Transverse colon (tissue), 3 donors: Measurements from ENCODE around the gene FAM118B.

ENCODE experiments used
- POLR2A ChIP-seq: fragments of 450-650 bp; IDR thresholded peaks from one replicate; pipeline ENCODE4 v1.6.1; 2016; ENCODE audit warnings: antibody characterized with exemption, mild to moderate bottlenecking, moderate library complexity
- TF ChIP-seq, protein P1 (sequence below), 5 experiments: fragments of 200-600 bp in 3 of 5; fragments of 450-650 bp in 2 of 5; sonication (generic) in 3 of 5; IDR thresholded peaks; 1 replicate in 2 of 5; 2 replicates in 3 of 5; pipeline ENCODE4 v1.5.1; 2016 to 2017; ENCODE audit warnings: antibody characterized with exemption in 5 of 5, inconsistent platforms in 3 of 5, mild to moderate bottlenecking in 2 of 5, moderate library complexity in 1 of 5

DNA sequence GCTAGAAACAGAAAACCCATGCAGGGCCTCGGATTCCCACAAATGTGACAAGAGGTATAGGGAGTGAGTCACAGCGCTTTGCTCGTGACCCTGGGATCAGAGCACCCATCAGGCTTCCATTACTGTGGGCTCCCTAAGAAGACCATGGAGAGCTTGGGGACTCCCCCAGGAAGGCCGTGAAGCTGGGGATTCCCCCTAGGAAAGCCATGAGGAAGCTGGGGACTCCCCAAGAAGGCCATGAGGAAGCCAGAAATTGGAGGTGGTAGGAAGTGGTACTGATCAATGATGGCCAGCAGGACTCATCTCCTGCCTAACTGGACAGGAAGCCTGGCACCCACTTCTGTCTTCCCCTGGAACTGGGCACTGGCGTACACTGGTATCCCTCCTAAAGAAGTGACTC, 82.1 kb downstream of the FAM118B start:
- no peak for TF ChIP-seq POLR2A
- TF ChIP-seq, protein P1, sequence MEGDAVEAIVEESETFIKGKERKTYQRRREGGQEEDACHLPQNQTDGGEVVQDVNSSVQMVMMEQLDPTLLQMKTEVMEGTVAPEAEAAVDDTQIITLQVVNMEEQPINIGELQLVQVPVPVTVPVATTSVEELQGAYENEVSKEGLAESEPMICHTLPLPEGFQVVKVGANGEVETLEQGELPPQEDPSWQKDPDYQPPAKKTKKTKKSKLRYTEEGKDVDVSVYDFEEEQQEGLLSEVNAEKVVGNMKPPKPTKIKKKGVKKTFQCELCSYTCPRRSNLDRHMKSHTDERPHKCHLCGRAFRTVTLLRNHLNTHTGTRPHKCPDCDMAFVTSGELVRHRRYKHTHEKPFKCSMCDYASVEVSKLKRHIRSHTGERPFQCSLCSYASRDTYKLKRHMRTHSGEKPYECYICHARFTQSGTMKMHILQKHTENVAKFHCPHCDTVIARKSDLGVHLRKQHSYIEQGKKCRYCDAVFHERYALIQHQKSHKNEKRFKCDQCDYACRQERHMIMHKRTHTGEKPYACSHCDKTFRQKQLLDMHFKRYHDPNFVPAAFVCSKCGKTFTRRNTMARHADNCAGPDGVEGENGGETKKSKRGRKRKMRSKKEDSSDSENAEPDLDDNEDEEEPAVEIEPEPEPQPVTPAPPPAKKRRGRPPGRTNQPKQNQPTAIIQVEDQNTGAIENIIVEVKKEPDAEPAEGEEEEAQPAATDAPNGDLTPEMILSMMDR (IDR thresholded peaks at IDR 0.05) = no peak
